ENCODE data around the gene NYAP1. TPM values are rescaled to one million over a fixed set of nuclear protein-coding genes. Genes with fewer than 3 reads are reported as not detected.
"Not testable (repeated sequence)": the region's sequence is repeated elsewhere in the genome, so short reads cannot be mapped to it uniquely, and the experiment has no call there.

Gene NYAP1
- total and polyA plus RNA-seq, 4 donors: 0.32 to 1.1 (median 0.46) TPM

- no peak overlapping the region for H3K27ac ChIP-seq (ENCODE audit: low read depth in 1 of 2, low read length in 1 of 2)
- ATAC-seq (ENCODE audit: insufficient read depth, low FRiP score): no peak
- H3K4me1 ChIP-seq (ENCODE audit: control insufficient read depth in 5 of 5, insufficient read depth in 5 of 5, low read length in 5 of 5): peaks cover 2 to 12% (median 8%) of the 10 kb centered on the region in 5 donors
- H3K9ac ChIP-seq (ENCODE audit: insufficient read depth in 1 of 2, low read length in 2 of 2): no peak overlapping the region
- no peaks in the 10 kb centered on the region for H3K36me3 ChIP-seq (ENCODE audit: control insufficient read depth in 4 of 4, insufficient read depth in 4 of 4, low read length in 4 of 4)
- WGBS, 2 donors: 49 to 71% methylated on average over 6 of the region's 6 CpGs
- no peaks in the 10 kb centered on the region for H3K27me3 ChIP-seq (ENCODE audit: control insufficient read depth in 3 of 3, insufficient read depth in 3 of 3, low read length in 2 of 3)
- H3K9me3 ChIP-seq (ENCODE audit: control insufficient read depth in 4 of 4, insufficient read depth in 3 of 4, low read length in 3 of 4): no peaks in the 10 kb centered on the region
- peak overlapping the region; percentile 80 for H3K4me3 ChIP-seq
- TF ChIP-seq, protein P1, sequence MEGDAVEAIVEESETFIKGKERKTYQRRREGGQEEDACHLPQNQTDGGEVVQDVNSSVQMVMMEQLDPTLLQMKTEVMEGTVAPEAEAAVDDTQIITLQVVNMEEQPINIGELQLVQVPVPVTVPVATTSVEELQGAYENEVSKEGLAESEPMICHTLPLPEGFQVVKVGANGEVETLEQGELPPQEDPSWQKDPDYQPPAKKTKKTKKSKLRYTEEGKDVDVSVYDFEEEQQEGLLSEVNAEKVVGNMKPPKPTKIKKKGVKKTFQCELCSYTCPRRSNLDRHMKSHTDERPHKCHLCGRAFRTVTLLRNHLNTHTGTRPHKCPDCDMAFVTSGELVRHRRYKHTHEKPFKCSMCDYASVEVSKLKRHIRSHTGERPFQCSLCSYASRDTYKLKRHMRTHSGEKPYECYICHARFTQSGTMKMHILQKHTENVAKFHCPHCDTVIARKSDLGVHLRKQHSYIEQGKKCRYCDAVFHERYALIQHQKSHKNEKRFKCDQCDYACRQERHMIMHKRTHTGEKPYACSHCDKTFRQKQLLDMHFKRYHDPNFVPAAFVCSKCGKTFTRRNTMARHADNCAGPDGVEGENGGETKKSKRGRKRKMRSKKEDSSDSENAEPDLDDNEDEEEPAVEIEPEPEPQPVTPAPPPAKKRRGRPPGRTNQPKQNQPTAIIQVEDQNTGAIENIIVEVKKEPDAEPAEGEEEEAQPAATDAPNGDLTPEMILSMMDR (IDR thresholded peaks at IDR 0.05; ENCODE audit: control extremely low read depth, extremely low read depth): no peak
- peak in 1 of 3 donors; percentile 30 for DNase-seq
These were observed 56.5 kb downstream of the NYAP1 start for GRCh38 chr7:100540073-100540723.

DNA sequence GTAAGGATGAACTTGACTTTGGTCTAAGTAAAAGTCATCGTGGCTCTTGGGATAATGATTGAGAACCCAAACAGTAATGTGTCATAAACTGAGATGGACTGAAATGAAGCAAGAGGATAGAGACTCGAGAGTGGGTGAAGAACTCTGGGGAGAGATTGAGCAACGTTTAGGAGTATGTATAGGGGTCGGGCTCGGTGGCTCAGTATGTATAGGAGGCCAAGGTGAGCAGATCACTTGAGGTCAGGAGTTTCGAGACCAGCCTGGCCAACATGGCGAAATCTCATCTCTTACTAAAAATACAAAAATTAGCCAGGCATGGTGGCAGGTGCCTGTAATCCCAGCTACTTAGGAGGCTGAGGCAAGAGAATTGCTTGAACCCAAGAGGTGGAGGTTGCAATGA lies 57.6 kb downstream of the NYAP1 start:
- 75 to 77% methylated on average over 7 of the region's 7 CpGs for WGBS, 2 donors
- H3K27ac ChIP-seq (ENCODE audit: low read depth in 1 of 2, low read length in 1 of 2); ATAC-seq (ENCODE audit: insufficient read depth, low FRiP score); H3K4me3 ChIP-seq; H3K27me3 ChIP-seq (ENCODE audit: control insufficient read depth in 3 of 3, insufficient read depth in 3 of 3, low read length in 2 of 3); H3K36me3 ChIP-seq (ENCODE audit: control insufficient read depth in 4 of 4, insufficient read depth in 4 of 4, low read length in 4 of 4); H3K9me3 ChIP-seq (ENCODE audit: control insufficient read depth in 4 of 4, insufficient read depth in 3 of 4, low read length in 3 of 4); H3K9ac ChIP-seq (ENCODE audit: insufficient read depth in 1 of 2, low read length in 2 of 2); DNase-seq: not testable (repeated sequence)
- H3K4me1 ChIP-seq (ENCODE audit: control insufficient read depth in 5 of 5, insufficient read depth in 5 of 5, low read length in 5 of 5): peaks cover 2 to 22% (median 16%) of the 10 kb centered on the region in 5 donors

DNA sequence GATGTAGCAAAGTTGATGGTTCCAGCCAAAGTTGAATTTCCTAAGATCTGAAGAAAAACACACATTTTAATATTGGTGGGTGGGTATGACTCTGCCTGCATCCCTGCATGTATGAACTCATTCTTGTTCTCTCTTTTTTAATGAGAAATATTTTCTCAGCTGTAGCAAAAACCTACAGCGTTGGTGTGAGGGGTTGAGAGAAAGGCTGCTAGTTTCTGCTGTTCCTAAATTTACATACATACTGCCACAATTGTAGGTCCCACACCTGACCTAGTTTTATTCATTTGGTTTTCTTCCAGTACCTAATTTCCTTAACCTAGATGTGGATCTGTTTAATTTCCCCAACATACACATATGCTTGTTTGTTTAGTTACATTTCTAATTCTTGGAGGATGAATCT lies 59.9 kb downstream of the NYAP1 start:
- Histone ChIP-seq H3K4me1 (ENCODE audit: control insufficient read depth in 5 of 5, insufficient read depth in 5 of 5, low read length in 5 of 5) (peaks cover 2 to 39% (median 28%) of the 10 kb centered on the region in 5 donors), H3K9me3 (ENCODE audit: control insufficient read depth in 4 of 4, insufficient read depth in 3 of 4, low read length in 3 of 4) (no peaks in the 10 kb centered on the region), H3K9ac (ENCODE audit: insufficient read depth in 1 of 2, low read length in 2 of 2) (no peak overlapping the region), H3K36me3 (ENCODE audit: control insufficient read depth in 4 of 4, insufficient read depth in 4 of 4, low read length in 4 of 4) (no peaks in the 10 kb centered on the region), H3K4me3 (no peak overlapping the region), H3K27me3 (ENCODE audit: control insufficient read depth in 3 of 3, insufficient read depth in 3 of 3, low read length in 2 of 3) (no peaks in the 10 kb centered on the region), H3K27ac (ENCODE audit: low read depth in 1 of 2, low read length in 1 of 2) (no peak overlapping the region)
- ATAC-seq (ENCODE audit: insufficient read depth, low FRiP score) (no peak), DNase-seq (no peak)
- WGBS, 2 donors: 68 to 88% methylated on average over 1 of the region's 1 CpG
- TF ChIP-seq, protein P1 (IDR thresholded peaks at IDR 0.05; ENCODE audit: control extremely low read depth, extremely low read depth): no peak

DNA sequence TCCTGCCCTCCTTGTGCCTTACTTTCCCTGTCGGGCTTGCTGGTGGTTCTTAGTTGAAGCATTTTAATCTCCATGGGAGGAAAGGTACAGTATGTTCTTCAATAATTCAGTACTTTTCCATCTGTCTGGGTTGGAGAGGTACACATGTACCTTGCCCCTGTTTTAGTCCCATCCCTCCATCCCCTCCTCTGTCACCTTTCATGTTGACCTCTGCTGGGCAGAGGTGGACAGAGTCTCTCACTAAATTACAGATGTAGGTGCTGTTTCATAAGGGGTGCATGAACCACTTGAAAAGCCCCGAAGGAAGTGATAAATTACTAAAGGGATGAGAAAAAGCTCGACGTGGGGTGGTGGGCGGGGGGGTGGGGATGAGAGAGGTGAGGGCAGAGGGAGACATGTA lies 60.7 kb downstream of the NYAP1 start:
- Histone ChIP-seq H3K27ac (ENCODE audit: low read depth in 1 of 2, low read length in 1 of 2) (peak overlapping the region; percentile 92 to 95), H3K36me3 (ENCODE audit: control insufficient read depth in 4 of 4, insufficient read depth in 4 of 4, low read length in 4 of 4) (peaks cover 0 to 5% (median 0%) of the 10 kb centered on the region in 4 donors), H3K27me3 (ENCODE audit: control insufficient read depth in 3 of 3, insufficient read depth in 3 of 3, low read length in 2 of 3) (no peaks in the 10 kb centered on the region), H3K9ac (ENCODE audit: insufficient read depth in 1 of 2, low read length in 2 of 2) (no peak overlapping the region), H3K4me1 (ENCODE audit: control insufficient read depth in 5 of 5, insufficient read depth in 5 of 5, low read length in 5 of 5) (peaks cover 2 to 39% (median 28%) of the 10 kb centered on the region in 5 donors), H3K9me3 (ENCODE audit: control insufficient read depth in 4 of 4, insufficient read depth in 3 of 4, low read length in 3 of 4) (no peaks in the 10 kb centered on the region), H3K4me3 (no peak overlapping the region)
- DNase-seq (no peak), ATAC-seq (ENCODE audit: insufficient read depth, low FRiP score) (no peak)
- TF ChIP-seq, protein P1 (IDR thresholded peaks at IDR 0.05; ENCODE audit: control extremely low read depth, extremely low read depth): no peak
- WGBS, 2 donors: 40 to 58% methylated on average over 5 of the region's 5 CpGs

Small RNA genes lying within 50 kb of the gene (small RNA-seq; reads per million reads assigned to genes)
- gene RN7SL416P (ENCODE audit: low replicate concordance): not detected

Other genes with a start within 250 kb of the NYAP1 start
- gene SPDYE3, start 176.2 kb upstream of the NYAP1 start, total RNA-seq: not detected
- under 1 TPM; 0.06 to 0.10 TPM for gene SPDYE3, start 176.2 kb upstream of the NYAP1 start, polyA plus RNA-seq
- gene PILRB, start 125.8 kb upstream of the NYAP1 start, total RNA-seq: 10 to 100 TPM; 22.0 to 50.1 TPM
- gene PILRB, start 125.8 kb upstream of the NYAP1 start, polyA plus RNA-seq: 10 to 100 TPM; 26.1 to 36.3 TPM
- gene PILRA, start 110.4 kb upstream of the NYAP1 start, total RNA-seq: 10 to 100 TPM in 1 of 2 donors, 1 to 10 TPM in 1; 9.9 to 40.9 TPM
- 100 to 1,000 TPM in 1 of 2 donors, 10 to 100 TPM in 1; 14.2 to 122 TPM for gene PILRA, start 110.4 kb upstream of the NYAP1 start, polyA plus RNA-seq
- 1 to 10 TPM; 5.6 to 7.2 TPM for gene ZCWPW1, start 55.2 kb upstream of the NYAP1 start, total RNA-seq
- 10 to 100 TPM in 1 of 2 donors, 1 to 10 TPM in 1; 5.1 to 12.2 TPM for gene ZCWPW1, start 55.2 kb upstream of the NYAP1 start, polyA plus RNA-seq
- 10 to 100 TPM; 25.6 to 38.7 TPM for gene MEPCE, start 54.1 kb upstream of the NYAP1 start, total RNA-seq
- 10 to 100 TPM; 27.9 to 30.4 TPM for gene MEPCE, start 54.1 kb upstream of the NYAP1 start, polyA plus RNA-seq
- gene PPP1R35, start 47.4 kb upstream of the NYAP1 start, total RNA-seq: 10 to 100 TPM in 1 of 2 donors, 1 to 10 TPM in 1; 8.2 to 36.4 TPM
- gene PPP1R35, start 47.4 kb upstream of the NYAP1 start, polyA plus RNA-seq: 10 to 100 TPM; 38.2 to 65.1 TPM
- gene SPACDR, start 19.7 kb upstream of the NYAP1 start, total RNA-seq: 1 to 10 TPM in 1 of 2 donors, under 1 TPM in 1; 0.83 to 2.0 TPM
- gene SPACDR, start 19.7 kb upstream of the NYAP1 start, polyA plus RNA-seq: under 1 TPM; 0.54 to 0.83 TPM
- 10 to 100 TPM; 38.2 to 62.8 TPM for gene TSC22D4, start 4.7 kb upstream of the NYAP1 start, total RNA-seq
- gene TSC22D4, start 4.7 kb upstream of the NYAP1 start, polyA plus RNA-seq: 10 to 100 TPM; 33.6 to 62.0 TPM
- 10 to 100 TPM; 22.8 to 36.0 TPM for gene AGFG2, start 55.3 kb downstream of the NYAP1 start, total RNA-seq
- gene AGFG2, start 55.3 kb downstream of the NYAP1 start, polyA plus RNA-seq: 10 to 100 TPM; 15.9 to 16.6 TPM
- 1 to 10 TPM; 1.9 to 8.8 TPM for gene SAP25, start 90.0 kb downstream of the NYAP1 start, total RNA-seq
- gene SAP25, start 90.0 kb downstream of the NYAP1 start, polyA plus RNA-seq: 1 to 10 TPM; 3.7 to 9.9 TPM
- 100 to 1,000 TPM in 1 of 2 donors, 10 to 100 TPM in 1; 38.1 to 109 TPM for gene LRCH4, start 102.2 kb downstream of the NYAP1 start, total RNA-seq
- gene LRCH4, start 102.2 kb downstream of the NYAP1 start, polyA plus RNA-seq: 100 to 1,000 TPM in 1 of 2 donors, 10 to 100 TPM in 1; 81.7 to 103 TPM
- 1 to 10 TPM in 1 of 2 donors, under 1 TPM in 1; 0.25 to 1.3 TPM for gene FBXO24, start 102.4 kb downstream of the NYAP1 start, total RNA-seq
- under 1 TPM; 0.30 to 0.35 TPM for gene FBXO24, start 102.4 kb downstream of the NYAP1 start, polyA plus RNA-seq
- gene PCOLCE, start 118.4 kb downstream of the NYAP1 start, total RNA-seq: 100 to 1,000 TPM in 1 of 2 donors, 10 to 100 TPM in 1; 53.6 to 105 TPM
- 10 to 100 TPM; 48.4 to 73.5 TPM for gene PCOLCE, start 118.4 kb downstream of the NYAP1 start, polyA plus RNA-seq
- 10 to 100 TPM; 13.2 to 26.9 TPM for gene MOSPD3, start 128.6 kb downstream of the NYAP1 start, total RNA-seq
- 10 to 100 TPM; 15.5 to 18.8 TPM for gene MOSPD3, start 128.6 kb downstream of the NYAP1 start, polyA plus RNA-seq
- gene TFR2, start 157.6 kb downstream of the NYAP1 start, total RNA-seq: 1 to 10 TPM; 1.7 to 2.1 TPM
- under 1 TPM; 0.33 to 0.85 TPM for gene TFR2, start 157.6 kb downstream of the NYAP1 start, polyA plus RNA-seq
- not detected for gene ACTL6B, start 172.5 kb downstream of the NYAP1 start, total RNA-seq
- not detected for gene ACTL6B, start 172.5 kb downstream of the NYAP1 start, polyA plus RNA-seq
- gene GNB2, start 189.8 kb downstream of the NYAP1 start, total RNA-seq: 100 to 1,000 TPM; 150 to 327 TPM
- gene GNB2, start 189.8 kb downstream of the NYAP1 start, polyA plus RNA-seq: 100 to 1,000 TPM; 130 to 381 TPM
- gene GIGYF1, start 210.3 kb downstream of the NYAP1 start, total RNA-seq: 10 to 100 TPM; 30.8 to 41.6 TPM
- gene GIGYF1, start 210.3 kb downstream of the NYAP1 start, polyA plus RNA-seq: 10 to 100 TPM; 19.0 to 36.8 TPM
- gene POP7, start 222.2 kb downstream of the NYAP1 start, total RNA-seq: 10 to 100 TPM; 20.3 to 30.1 TPM
- 10 to 100 TPM; 36.5 to 50.6 TPM for gene POP7, start 222.2 kb downstream of the NYAP1 start, polyA plus RNA-seq
- not detected for gene EPO, start 236.5 kb downstream of the NYAP1 start, total RNA-seq
- gene EPO, start 236.5 kb downstream of the NYAP1 start, polyA plus RNA-seq: under 1 TPM in 1 of 2 donors, not detected in 1; 0.10 TPM
- gene ZAN, start 249.7 kb downstream of the NYAP1 start, total RNA-seq: under 1 TPM in 1 of 2 donors, not detected in 1; 0.03 TPM
- not detected for gene ZAN, start 249.7 kb downstream of the NYAP1 start, polyA plus RNA-seq

Measured in lung (tissue), 13 donors.